ENCODE measurements around the gene ESYT3. TPM values are rescaled to one million over a fixed set of nuclear protein-coding genes. Genes with fewer than 3 reads are reported as not detected.

Gene ESYT3
- total RNA-seq, 1 donor from 2014 or later = 40.3 TPM

DNA sequence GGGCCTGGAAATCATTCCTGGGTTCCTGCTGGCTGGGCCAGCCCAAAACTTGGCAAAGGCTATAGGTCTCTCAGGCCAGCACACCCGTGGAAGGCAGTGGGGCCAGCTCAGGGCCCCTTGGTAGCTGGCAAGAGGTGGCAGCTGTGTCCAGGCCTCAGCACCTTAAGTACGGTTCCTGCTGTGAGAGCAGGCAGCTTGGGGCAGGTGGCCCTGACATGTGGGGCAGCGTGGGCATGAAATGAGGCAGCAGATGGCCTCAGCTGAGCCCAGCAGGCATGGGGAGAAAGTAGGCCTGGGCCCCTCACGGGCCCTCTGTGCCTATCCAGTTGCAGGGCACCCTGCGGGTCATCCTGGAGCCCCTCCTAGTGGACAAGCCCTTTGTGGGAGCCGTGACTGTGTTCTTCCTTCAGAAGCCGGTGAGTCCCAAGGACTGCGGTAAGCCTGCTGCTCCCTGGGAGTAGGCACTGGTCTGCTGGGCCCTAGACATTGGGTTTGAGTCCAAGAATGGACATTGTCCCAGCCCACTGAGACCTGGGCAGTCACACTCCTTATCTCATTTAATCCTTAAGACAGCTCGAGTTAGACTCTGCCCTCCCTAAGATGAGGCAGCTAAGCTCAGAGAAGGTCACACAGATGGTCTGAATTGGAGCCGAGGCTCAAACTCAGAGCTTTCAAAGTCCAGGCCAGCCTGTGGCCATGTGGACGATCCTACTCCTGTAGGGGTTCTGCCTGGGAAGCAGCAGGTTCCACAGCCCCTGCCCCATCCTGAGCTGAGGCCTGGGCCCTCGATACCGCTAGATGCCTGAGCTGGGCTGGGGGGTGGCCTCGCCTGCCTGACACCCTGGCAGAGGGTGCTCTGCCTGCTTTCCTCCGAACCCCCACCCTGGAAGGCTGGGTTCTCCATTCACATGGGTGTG lies 25.5 kb downstream of the ESYT3 start:
- Histone ChIP-seq H3K4me3 (no peak overlapping the region), H3K9me3 (no peaks in the 10 kb centered on the region), H3K4me1 (no peaks in the 10 kb centered on the region), H3K36me3 (peaks cover 25% of the 10 kb centered on the region), H3K27ac (no peak overlapping the region), H3K27me3 (ENCODE audit: low read depth) (no peaks in the 10 kb centered on the region)
- intact Hi-C loops (cut with DNase I) = no loop called here
- TF ChIP-seq, protein P1, sequence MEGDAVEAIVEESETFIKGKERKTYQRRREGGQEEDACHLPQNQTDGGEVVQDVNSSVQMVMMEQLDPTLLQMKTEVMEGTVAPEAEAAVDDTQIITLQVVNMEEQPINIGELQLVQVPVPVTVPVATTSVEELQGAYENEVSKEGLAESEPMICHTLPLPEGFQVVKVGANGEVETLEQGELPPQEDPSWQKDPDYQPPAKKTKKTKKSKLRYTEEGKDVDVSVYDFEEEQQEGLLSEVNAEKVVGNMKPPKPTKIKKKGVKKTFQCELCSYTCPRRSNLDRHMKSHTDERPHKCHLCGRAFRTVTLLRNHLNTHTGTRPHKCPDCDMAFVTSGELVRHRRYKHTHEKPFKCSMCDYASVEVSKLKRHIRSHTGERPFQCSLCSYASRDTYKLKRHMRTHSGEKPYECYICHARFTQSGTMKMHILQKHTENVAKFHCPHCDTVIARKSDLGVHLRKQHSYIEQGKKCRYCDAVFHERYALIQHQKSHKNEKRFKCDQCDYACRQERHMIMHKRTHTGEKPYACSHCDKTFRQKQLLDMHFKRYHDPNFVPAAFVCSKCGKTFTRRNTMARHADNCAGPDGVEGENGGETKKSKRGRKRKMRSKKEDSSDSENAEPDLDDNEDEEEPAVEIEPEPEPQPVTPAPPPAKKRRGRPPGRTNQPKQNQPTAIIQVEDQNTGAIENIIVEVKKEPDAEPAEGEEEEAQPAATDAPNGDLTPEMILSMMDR (IDR thresholded peaks at IDR 0.05) = no peak
- ATAC-seq (no peak), DNase-seq (peak; percentile 36)

DNA sequence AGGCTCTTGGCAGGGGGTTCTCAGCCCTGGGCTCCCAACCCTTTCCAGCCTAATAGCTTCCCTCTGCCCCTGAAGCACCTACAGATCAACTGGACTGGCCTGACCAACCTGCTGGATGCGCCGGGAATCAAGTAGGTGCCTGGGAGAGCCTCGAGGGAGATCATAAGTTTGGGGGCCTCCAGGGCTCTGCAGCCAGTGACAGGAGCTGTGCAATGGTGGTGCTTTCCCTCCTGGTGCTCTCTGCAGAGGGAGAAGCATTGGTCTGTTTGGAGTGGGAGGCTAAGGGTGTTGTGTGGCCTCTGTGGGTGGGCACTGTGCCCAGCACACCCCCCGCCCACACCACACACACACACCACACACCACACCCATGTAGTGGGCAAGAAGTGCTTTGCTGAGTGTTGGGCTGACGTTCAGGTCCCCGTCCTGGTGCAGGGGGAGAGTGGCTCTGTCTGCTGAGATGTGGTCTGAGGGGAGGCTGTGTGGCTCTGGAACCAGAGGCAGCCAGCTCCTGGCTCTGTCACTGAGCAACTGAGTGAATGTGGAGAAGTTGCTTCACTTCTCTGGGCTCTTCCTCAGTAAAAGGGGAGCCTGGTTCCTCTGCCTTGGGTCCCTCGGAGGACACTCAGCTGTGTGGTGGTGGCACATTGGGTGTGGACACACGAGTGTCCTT lies 26.3 kb downstream of the ESYT3 start:
- Histone ChIP-seq H3K27ac (no peak overlapping the region), H3K36me3 (peaks cover 32% of the 10 kb centered on the region), H3K4me3 (no peak overlapping the region), H3K9me3 (no peaks in the 10 kb centered on the region), H3K4me1 (no peaks in the 10 kb centered on the region), H3K27me3 (ENCODE audit: low read depth) (no peaks in the 10 kb centered on the region)
- TF ChIP-seq, protein P1 (IDR thresholded peaks at IDR 0.05) = no peak
- intact Hi-C loops (cut with DNase I) = no loop called here
- peak; percentile 30 for DNase-seq
- ATAC-seq = peak; percentile 37 to 51

DNA sequence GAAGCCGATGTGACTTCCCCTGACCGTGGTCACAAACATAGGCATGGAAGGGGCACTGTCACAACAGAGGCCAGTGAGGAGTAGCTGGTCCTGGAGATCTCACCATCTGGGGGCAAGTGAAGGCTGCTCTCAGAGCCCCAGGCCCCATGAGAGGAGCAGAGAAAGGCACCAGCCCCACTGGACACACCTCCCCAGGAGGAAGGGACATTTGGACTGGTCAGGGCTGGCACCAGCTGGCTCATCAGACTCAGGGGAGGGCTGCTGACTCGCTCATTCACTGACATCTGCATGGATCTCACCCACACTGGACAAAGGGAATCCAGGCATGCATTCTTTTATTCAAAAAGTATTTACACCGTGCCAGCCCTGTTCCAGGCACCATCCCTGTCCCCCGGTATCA lies 26.8 kb downstream of the ESYT3 start:
- H3K9me3 ChIP-seq = no peaks in the 10 kb centered on the region
- intact Hi-C loops (cut with DNase I) = no loop called here
- no peak for ATAC-seq
- H3K27me3 ChIP-seq (ENCODE audit: low read depth) = no peaks in the 10 kb centered on the region
- no peak overlapping the region for H3K4me3 ChIP-seq
- TF ChIP-seq, protein P1 (IDR thresholded peaks at IDR 0.05) = no peak
- peak; percentile 21 for DNase-seq
- H3K36me3 ChIP-seq = peaks cover 29% of the 10 kb centered on the region
- H3K4me1 ChIP-seq = no peaks in the 10 kb centered on the region
- no peak overlapping the region for H3K27ac ChIP-seq

DNA sequence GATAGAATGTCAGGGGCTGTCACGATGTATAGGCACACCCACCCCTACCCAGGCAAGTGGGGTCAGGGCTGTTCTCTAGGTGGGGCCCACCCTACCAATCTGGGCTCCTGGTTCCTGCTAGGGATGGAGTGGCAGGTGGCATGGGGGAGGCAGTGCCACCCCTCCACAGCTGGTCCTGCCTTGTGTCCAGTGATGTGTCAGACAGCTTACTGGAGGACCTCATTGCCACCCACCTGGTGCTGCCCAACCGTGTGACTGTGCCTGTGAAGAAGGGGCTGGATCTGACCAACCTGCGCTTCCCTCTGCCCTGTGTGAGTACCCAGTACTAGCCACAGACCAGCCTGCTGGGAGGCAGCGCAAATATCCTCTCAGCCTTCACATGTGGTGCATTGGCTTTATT lies 27.5 kb downstream of the ESYT3 start:
- Histone ChIP-seq H3K9me3 (no peaks in the 10 kb centered on the region), H3K27ac (no peak overlapping the region), H3K4me3 (no peak overlapping the region), H3K36me3 (peaks cover 25% of the 10 kb centered on the region), H3K27me3 (ENCODE audit: low read depth) (no peaks in the 10 kb centered on the region), H3K4me1 (no peaks in the 10 kb centered on the region)
- DNase-seq = peak; percentile 13
- TF ChIP-seq, protein P1 (IDR thresholded peaks at IDR 0.05) = no peak
- no peak for ATAC-seq
- intact Hi-C loops (cut with DNase I) = no loop called here

DNA sequence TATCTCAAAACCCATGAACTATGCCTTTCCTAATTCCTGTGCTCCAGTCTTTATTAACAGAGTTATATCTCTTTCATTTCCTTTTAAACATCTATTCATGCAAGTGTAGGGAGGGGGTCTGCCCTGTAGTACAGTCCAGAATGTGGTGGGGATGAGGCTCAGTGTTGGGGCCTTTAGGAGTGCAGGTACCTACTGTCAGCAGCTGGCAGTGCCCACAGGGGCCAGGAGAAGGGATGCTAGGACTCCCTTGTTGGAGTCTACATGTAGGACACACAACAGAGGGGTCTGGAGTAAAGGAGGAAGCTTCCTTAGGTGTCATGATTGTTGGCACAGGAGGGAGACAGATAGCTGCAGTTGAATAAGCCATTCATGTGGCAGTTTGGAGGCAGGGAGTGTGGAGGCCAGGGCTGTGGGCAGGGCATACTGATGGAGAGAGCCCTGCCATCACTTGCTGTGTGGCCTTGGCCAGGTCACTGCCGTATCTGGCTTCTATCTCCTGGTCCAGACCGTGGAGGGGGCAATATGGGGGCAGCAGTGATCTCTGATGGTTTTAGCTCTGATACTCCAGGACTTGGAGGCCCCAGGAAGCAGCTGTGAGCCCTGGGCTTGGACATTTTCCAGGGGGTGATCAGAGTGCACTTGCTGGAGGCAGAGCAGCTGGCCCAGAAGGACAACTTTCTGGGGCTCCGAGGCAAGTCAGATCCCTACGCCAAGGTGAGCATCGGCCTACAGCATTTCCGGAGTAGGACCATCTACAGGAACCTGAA lies 29.5 kb downstream of the ESYT3 start:
- no peak for DNase-seq
- Histone ChIP-seq H3K4me1 (no peaks in the 10 kb centered on the region), H3K4me3 (no peak overlapping the region), H3K27me3 (ENCODE audit: low read depth) (no peaks in the 10 kb centered on the region), H3K36me3 (peaks cover 24% of the 10 kb centered on the region), H3K9me3 (no peaks in the 10 kb centered on the region), H3K27ac (no peak overlapping the region)
- TF ChIP-seq, protein P1 (IDR thresholded peaks at IDR 0.05) = no peak
- ATAC-seq = no peak
- intact Hi-C loops (cut with DNase I) = no loop called here
